Ishikawa (cell line): Measurements from ENCODE around the gene B3GNT8.

Experiments
- CEBPB ChIP-seq: IDR thresholded peaks from 2 replicates; pipeline ENCODE4 v1.6.1; 2012
- CREB1 ChIP-seq: IDR thresholded peaks from 2 replicates; pipeline ENCODE4 v1.6.1; 2012; ENCODE audit warnings: low read depth
- EGR1 ChIP-seq: IDR thresholded peaks from 2 replicates; pipeline ENCODE4 v1.6.1; 2012
- EP300 ChIP-seq: IDR thresholded peaks from 2 replicates; pipeline ENCODE4 v1.6.1; 2012; ENCODE audit warnings: borderline replicate concordance
- FOXM1 ChIP-seq: IDR thresholded peaks from 2 replicates; pipeline ENCODE4 v1.6.1; 2012; ENCODE audit warnings: low read depth, borderline replicate concordance
- MAX ChIP-seq: IDR thresholded peaks from 2 replicates; pipeline ENCODE4 v1.6.1; 2012
- NFIC ChIP-seq: IDR thresholded peaks from 2 replicates; pipeline ENCODE4 v1.6.1; 2012
- RAD21 ChIP-seq: IDR thresholded peaks from 2 replicates; pipeline ENCODE4 v1.6.1; 2012; ENCODE audit warnings: low read depth
- TAF1 ChIP-seq: IDR thresholded peaks from 2 replicates; pipeline ENCODE4 v1.6.1; 2012; ENCODE audit warnings: low read depth, mild to moderate bottlenecking
- TCF12 ChIP-seq: IDR thresholded peaks from 2 replicates; pipeline ENCODE4 v1.6.1; 2012; ENCODE audit warnings: low read depth
- TEAD4 ChIP-seq: IDR thresholded peaks from 2 replicates; pipeline ENCODE4 v1.6.1; 2012
- YY1 ChIP-seq: IDR thresholded peaks from 2 replicates; pipeline ENCODE4 v1.6.1; 2012; ENCODE audit warnings: low read depth
- ZBTB7A ChIP-seq: IDR thresholded peaks from 2 replicates; pipeline ENCODE4 v1.6.1; 2012; ENCODE audit warnings: low read depth
- TF ChIP-seq, protein P1 (sequence below): IDR thresholded peaks from 2 replicates; pipeline ENCODE4 v1.6.1; 2012
- TF ChIP-seq, protein P2 (sequence below): IDR thresholded peaks from 2 replicates; pipeline ENCODE4 v1.6.1; 2012; ENCODE audit warnings: low read depth, mild to moderate bottlenecking

The B3GNT8 gene

GRCh38 chr19:41399525-41399924 lies 27.6 kb downstream of the B3GNT8 start:
- TF ChIP-seq CEBPB (no peak), MAX (no peak), TEAD4 (no peak), NFIC (no peak), EP300 (no peak), TAF1 (no peak), RAD21 (no peak), FOXM1 (no peak), ZBTB7A (no peak), EGR1 (no peak), CREB1 (no peak), YY1 (no peak), TCF12 (no peak)
- TF ChIP-seq, protein P1, sequence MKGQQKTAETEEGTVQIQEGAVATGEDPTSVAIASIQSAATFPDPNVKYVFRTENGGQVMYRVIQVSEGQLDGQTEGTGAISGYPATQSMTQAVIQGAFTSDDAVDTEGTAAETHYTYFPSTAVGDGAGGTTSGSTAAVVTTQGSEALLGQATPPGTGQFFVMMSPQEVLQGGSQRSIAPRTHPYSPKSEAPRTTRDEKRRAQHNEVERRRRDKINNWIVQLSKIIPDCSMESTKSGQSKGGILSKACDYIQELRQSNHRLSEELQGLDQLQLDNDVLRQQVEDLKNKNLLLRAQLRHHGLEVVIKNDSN: no peak
- TF ChIP-seq, protein P2, sequence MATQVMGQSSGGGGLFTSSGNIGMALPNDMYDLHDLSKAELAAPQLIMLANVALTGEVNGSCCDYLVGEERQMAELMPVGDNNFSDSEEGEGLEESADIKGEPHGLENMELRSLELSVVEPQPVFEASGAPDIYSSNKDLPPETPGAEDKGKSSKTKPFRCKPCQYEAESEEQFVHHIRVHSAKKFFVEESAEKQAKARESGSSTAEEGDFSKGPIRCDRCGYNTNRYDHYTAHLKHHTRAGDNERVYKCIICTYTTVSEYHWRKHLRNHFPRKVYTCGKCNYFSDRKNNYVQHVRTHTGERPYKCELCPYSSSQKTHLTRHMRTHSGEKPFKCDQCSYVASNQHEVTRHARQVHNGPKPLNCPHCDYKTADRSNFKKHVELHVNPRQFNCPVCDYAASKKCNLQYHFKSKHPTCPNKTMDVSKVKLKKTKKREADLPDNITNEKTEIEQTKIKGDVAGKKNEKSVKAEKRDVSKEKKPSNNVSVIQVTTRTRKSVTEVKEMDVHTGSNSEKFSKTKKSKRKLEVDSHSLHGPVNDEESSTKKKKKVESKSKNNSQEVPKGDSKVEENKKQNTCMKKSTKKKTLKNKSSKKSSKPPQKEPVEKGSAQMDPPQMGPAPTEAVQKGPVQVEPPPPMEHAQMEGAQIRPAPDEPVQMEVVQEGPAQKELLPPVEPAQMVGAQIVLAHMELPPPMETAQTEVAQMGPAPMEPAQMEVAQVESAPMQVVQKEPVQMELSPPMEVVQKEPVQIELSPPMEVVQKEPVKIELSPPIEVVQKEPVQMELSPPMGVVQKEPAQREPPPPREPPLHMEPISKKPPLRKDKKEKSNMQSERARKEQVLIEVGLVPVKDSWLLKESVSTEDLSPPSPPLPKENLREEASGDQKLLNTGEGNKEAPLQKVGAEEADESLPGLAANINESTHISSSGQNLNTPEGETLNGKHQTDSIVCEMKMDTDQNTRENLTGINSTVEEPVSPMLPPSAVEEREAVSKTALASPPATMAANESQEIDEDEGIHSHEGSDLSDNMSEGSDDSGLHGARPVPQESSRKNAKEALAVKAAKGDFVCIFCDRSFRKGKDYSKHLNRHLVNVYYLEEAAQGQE: no peak

GRCh38 chr19:41399091-41399490 lies 28.1 kb downstream of the B3GNT8 start:
- TF ChIP-seq CREB1: no peak
- no peak for TF ChIP-seq MAX
- TF ChIP-seq, protein P2: no peak
- TF ChIP-seq, protein P1: no peak

DNA sequence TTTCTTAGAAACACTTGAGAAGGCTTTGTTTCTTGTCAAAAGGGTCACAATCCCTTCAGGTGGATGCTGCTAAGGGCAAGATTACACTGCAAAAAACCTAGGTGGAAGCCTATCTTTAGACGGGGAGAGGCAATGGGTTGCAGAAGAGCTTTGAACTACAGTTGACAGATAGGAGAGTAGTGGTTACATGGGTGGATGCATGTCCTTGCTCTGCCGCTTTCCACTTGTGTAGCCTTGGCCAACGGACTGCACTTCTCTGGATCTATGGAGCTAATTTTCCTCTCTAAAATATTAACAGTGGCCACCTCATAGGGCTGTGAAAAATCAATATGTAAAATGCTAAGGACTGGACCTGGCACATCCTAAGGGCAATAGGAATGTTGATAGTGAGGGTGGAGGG lies 28.6 kb downstream of the B3GNT8 start:
- no peak for TF ChIP-seq EP300
- TF ChIP-seq CEBPB: no peak
- TF ChIP-seq NFIC: no peak
- no peak for TF ChIP-seq TCF12
- TF ChIP-seq TAF1: no peak
- TF ChIP-seq MAX: no peak
- TF ChIP-seq, protein P2: no peak
- no peak for TF ChIP-seq TEAD4
- TF ChIP-seq, protein P1: no peak

GRCh38 chr19:41398050-41398418 lies 29.1 kb downstream of the B3GNT8 start:
- no peak for TF ChIP-seq RAD21
- no peak for TF ChIP-seq TAF1
- TF ChIP-seq, protein P2: no peak
- no peak for TF ChIP-seq TCF12
- TF ChIP-seq EGR1: no peak
- TF ChIP-seq TEAD4: no peak
- TF ChIP-seq, protein P1: no peak
- no peak for TF ChIP-seq FOXM1
- no peak for TF ChIP-seq NFIC
- TF ChIP-seq CEBPB: no peak
- no peak for TF ChIP-seq CREB1
- no peak for TF ChIP-seq EP300
